Left lung (tissue), 10 donors: Measurements from ENCODE around the gene DOCK3. TPM values are rescaled to one million over a fixed set of nuclear protein-coding genes. Genes with fewer than 3 reads are reported as not detected.

ENCODE experiments used
- ATAC-seq: fragments of 200-7000 bp; cut with Tn5 transposase; one replicate; pipeline ENCODE4 v1.9.1; 2020; ENCODE audit warnings: moderate library complexity
- DNase-seq, 4 donors: peaks; one replicate each; pipeline ENCODE4 v3.0.0-alpha.2; 2013 to 2020
- H3K27ac ChIP-seq, 2 donors: fragments of 200-600 bp; sonication (generic) in 1 of 2; one replicate each; pipeline versions ENCODE4 v1.5.0 to v1.8.0; 2020 to 2021
- H3K27me3 ChIP-seq, 2 donors: fragments of 200-600 bp; sonication (generic) in 1 of 2; one replicate each; pipeline versions ENCODE4 v1.5.0 to v1.8.0; 2020 to 2021
- H3K36me3 ChIP-seq, 2 donors: fragments of 200-600 bp; sonication (generic) in 1 of 2; one replicate each; pipeline versions ENCODE4 v1.5.0 to v1.8.0; 2020 to 2021
- H3K4me1 ChIP-seq, 2 donors: fragments of 200-600 bp; one replicate each; pipeline ENCODE4 v1.8.0; 2021
- H3K4me3 ChIP-seq, 2 donors: fragments of 200-600 bp; sonication (generic) in 1 of 2; one replicate each; pipeline versions ENCODE4 v1.5.0 to v1.8.0; 2020 to 2021; ENCODE audit warnings: mild to moderate bottlenecking in 1 of 2
- H3K9me3 ChIP-seq, 2 donors: fragments of 200-600 bp; sonication (generic) in 1 of 2; one replicate each; pipeline versions ENCODE4 v1.5.0 to v1.8.0; 2020 to 2021
- intact Hi-C, 2 donors: fragments of 100-400 bp; cut with DNase I; formaldehyde crosslinking; loops; one replicate each; pipeline versions ENCODE4 v1.11.2 to v1.14.2; 2022
- polyA plus RNA-seq, 6 donors: library from polyadenylated mRNA; unstranded; fragments of 120-200 nt; gene quantifications; one replicate each; pipeline ENCODE4 v1.2.1, GENCODE V29; 2013; ENCODE audit not compliant: insufficient read length in 6 of 6
- total RNA-seq, 2 donors: library from RNA; stranded (reverse); fragmentation: NEBNext Ultra II Directional; extraction: Animal tissue kit (Norgen Biotek cat#: 25700); gene quantifications; one replicate each; pipeline ENCODE4 v1.2.1, GENCODE V29; 2021
- TF ChIP-seq, protein P1 (sequence below), 2 donors: fragments of 200-600 bp; sonication (generic) in 1 of 2; IDR thresholded peaks; one replicate each; pipeline versions ENCODE4 v1.5.0 to v1.8.0; 2021; ENCODE audit warnings: antibody characterized with exemption in 2 of 2
- donor health status: DM: no; HTN: yes; CAD: no.
- donor health status: DM: no; HTN: no; CAD: no.

DOCK3 gene
- total and polyA plus RNA-seq, 8 donors, result 0.34 to 2.2 (median 1.8) TPM

DNA sequence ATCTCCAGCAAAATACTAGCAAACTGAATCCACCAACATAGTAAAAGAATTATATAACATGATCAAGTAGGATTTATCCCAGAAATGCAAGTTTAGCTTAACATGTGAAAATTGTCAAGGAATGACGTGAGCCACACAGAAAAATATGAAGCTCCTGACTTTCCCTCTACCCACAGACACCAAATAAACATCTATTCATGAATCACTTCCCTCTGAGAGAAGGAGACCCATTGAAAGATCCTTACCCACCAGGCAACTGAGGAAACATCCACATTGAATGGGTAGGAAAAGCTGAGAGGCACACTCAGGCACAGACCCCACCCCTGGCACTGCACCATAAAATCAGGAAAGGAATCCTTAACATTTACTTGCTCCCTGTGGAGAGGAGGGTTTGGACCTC is 608.2 kb downstream of the DOCK3 start:
- DNase-seq (no peak), ATAC-seq (no peak)
- H3K4me3 ChIP-seq, result no peak overlapping the region
- no peaks in the 10 kb centered on the region for H3K36me3 ChIP-seq
- TF ChIP-seq, protein P1, sequence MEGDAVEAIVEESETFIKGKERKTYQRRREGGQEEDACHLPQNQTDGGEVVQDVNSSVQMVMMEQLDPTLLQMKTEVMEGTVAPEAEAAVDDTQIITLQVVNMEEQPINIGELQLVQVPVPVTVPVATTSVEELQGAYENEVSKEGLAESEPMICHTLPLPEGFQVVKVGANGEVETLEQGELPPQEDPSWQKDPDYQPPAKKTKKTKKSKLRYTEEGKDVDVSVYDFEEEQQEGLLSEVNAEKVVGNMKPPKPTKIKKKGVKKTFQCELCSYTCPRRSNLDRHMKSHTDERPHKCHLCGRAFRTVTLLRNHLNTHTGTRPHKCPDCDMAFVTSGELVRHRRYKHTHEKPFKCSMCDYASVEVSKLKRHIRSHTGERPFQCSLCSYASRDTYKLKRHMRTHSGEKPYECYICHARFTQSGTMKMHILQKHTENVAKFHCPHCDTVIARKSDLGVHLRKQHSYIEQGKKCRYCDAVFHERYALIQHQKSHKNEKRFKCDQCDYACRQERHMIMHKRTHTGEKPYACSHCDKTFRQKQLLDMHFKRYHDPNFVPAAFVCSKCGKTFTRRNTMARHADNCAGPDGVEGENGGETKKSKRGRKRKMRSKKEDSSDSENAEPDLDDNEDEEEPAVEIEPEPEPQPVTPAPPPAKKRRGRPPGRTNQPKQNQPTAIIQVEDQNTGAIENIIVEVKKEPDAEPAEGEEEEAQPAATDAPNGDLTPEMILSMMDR (IDR thresholded peaks at IDR 0.05), result no peak
- no peaks in the 10 kb centered on the region for H3K4me1 ChIP-seq
- intact Hi-C loops, result no loop called here
- H3K27ac ChIP-seq, result no peak overlapping the region
- no peaks in the 10 kb centered on the region for H3K27me3 ChIP-seq
- peaks cover 0 to 22% of the 10 kb centered on the region in 2 donors for H3K9me3 ChIP-seq

DNA sequence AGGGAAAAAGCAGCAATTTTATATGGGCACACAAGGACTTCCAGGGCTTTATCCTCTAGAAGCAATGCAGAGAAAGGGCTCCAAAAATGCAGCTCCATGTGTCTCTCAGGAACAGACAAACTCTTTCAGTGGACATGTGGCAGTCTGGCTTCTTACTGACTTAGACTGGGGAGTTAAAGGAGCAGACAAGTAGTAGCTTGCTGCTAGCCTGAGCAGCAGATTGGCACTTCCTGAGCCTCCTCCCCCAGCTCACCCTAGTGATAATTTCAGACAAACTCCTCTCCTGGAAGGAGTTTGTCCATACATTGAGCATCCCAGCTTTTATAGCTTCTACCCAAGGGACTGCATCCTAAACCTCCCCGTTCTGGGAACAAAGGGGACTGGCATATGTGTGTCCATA is 608.7 kb downstream of the DOCK3 start:
- TF ChIP-seq, protein P1 (IDR thresholded peaks at IDR 0.05), result no peak
- no peak for DNase-seq
- ATAC-seq, result no peak
- Histone ChIP-seq H3K9me3 (peaks cover 0 to 24% of the 10 kb centered on the region in 2 donors), H3K27ac (no peak overlapping the region), H3K4me3 (no peak overlapping the region), H3K36me3 (no peaks in the 10 kb centered on the region), H3K4me1 (no peaks in the 10 kb centered on the region), H3K27me3 (no peaks in the 10 kb centered on the region)
- intact Hi-C loops, result no loop called here

DNA sequence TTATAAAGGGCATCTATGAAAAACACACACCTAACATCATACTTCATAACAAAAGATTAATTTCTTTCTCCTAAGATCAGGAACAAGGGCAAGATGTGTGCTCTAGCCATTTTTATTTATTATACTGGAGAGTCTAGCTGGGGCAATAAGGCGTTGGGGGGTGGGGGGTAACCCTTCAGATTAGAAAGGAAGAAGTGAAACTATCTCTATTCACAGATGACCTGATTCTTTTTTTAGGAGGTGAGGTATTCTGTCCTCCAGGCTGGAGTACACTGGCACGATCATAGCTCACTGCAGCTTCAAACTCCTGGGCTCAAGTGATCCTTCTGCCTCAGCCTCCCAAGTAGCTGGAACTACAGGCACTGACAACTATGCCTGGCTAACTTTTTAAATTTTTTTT is 620.9 kb downstream of the DOCK3 start:
- H3K36me3 ChIP-seq, result no peaks in the 10 kb centered on the region
- no peak for DNase-seq
- H3K27ac ChIP-seq, result no peak overlapping the region
- peaks cover 0 to 19% of the 10 kb centered on the region in 2 donors for H3K9me3 ChIP-seq
- no peaks in the 10 kb centered on the region for H3K4me1 ChIP-seq
- no peak overlapping the region for H3K4me3 ChIP-seq
- no peaks in the 10 kb centered on the region for H3K27me3 ChIP-seq
- ATAC-seq, result no peak
- intact Hi-C loops, result no loop called here
- TF ChIP-seq, protein P1 (IDR thresholded peaks at IDR 0.05), result no peak

DNA sequence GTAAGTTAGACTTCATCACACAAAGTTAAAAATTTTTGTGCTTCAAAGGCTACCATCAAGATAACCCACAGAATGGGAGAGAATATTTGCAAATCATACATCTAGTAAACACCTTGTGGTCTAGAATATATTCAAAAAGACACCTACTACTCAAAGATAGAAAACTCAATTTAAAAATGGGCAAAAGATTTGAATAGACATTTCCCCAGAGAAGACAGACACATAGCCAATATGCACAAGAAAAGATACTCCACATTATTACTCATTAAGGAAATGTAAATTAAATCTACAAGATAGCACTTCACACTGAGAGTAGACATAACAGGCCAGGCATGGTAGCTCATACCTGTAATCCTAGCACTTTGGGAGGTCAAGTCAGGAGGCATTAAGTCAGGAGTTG is 622.6 kb downstream of the DOCK3 start:
- ATAC-seq (no peak), DNase-seq (no peak)
- no peaks in the 10 kb centered on the region for H3K4me1 ChIP-seq
- H3K27ac ChIP-seq, result no peak overlapping the region
- no peaks in the 10 kb centered on the region for H3K36me3 ChIP-seq
- no peak overlapping the region for H3K4me3 ChIP-seq
- intact Hi-C loops, result no loop called here
- TF ChIP-seq, protein P1 (IDR thresholded peaks at IDR 0.05), result no peak
- H3K27me3 ChIP-seq, result no peaks in the 10 kb centered on the region
- peaks cover 0 to 14% of the 10 kb centered on the region in 2 donors for H3K9me3 ChIP-seq

DNA sequence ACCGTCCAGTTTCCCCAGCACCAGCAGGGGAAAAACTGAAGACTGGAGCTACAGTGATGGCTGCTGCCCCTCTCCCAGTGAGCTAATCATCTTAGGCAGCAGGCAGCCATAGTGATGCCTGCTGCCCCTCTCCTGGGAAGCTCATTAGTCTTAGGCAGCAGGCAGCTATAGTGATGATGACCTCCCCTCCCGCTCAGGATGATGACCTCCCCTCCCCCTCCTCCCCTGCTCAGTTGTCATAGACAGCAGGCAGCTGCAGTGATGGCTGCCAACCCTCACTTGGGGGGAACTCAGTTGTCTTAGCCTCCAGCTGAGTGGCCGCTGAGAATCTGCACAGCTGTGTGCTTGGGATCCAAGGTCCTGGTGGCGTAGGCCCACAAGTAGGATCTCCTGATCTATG is 629.5 kb downstream of the DOCK3 start:
- H3K36me3 ChIP-seq, result no peaks in the 10 kb centered on the region
- intact Hi-C loops, result no loop called here
- TF ChIP-seq, protein P1 (IDR thresholded peaks at IDR 0.05), result no peak
- no peaks in the 10 kb centered on the region for H3K27me3 ChIP-seq
- H3K4me1 ChIP-seq, result no peaks in the 10 kb centered on the region
- H3K27ac ChIP-seq, result no peak overlapping the region
- H3K9me3 ChIP-seq, result peaks cover 0 to 18% of the 10 kb centered on the region in 2 donors
- no peak overlapping the region for H3K4me3 ChIP-seq
- ATAC-seq (no peak), DNase-seq (no peak)
